ENCODE measurements around the gene FAM163B. TPM values are rescaled to one million over a fixed set of nuclear protein-coding genes. Genes with fewer than 3 reads are reported as not detected.

FAM163B gene
- polyA plus RNA-seq, 1 donor: 0.16 TPM

DNA sequence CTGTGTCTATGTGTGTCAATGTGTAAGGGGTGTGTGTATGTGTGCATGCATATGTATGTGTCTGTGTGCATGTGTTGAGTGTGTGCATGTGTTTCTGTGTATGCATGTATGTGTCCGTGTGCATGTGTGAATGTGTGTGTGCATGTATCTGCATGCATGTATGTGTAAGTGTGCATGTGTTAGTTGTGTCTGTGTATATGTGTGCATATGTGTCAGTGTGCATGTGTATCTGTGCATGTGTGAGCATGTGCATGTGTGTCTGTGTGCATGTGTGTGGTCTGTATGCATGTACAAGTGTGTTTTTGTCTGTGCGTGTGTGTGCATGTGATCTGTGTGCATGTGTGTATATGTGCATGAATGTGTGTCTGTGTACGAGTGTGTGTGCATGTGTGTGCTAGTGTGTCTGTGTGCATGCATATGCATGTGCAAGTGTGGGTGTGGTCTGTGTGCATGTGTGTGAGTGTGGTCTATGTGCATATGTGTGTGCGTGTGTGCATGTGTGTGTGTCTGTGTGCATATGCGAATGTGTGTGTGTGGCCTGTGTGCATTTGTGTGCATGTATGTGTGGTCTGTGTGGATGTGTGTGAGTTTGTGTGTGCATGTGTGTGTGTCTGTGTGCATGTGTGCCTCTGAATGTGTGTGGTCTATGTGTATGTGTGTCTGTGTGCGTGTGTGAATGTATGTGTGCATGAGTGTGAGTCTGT is 9.6 kb downstream of the FAM163B start:
- no peak for DNase-seq (ENCODE audit: low read depth)

DNA sequence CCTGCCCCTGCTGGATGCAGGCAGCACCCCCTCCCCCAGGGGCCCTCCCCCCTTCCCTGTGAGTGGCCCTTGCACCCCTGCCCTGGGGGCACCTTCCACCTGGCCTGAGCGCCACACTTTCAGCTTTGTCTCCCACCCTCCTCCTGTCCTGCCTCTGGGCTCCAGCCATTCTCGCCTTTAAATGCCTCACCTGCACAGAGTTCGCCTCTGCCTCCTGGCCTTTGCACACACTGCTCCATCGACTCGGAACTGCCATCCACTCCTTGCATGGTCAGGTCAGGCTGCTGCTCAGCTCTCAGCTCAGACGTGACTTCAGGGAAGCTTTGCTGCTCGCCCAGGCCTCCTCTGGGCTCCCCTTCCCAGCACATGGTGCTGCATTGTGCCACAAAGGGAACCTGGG is 10.2 kb downstream of the FAM163B start:
- DNase-seq (ENCODE audit: low read depth): no peak

DNA sequence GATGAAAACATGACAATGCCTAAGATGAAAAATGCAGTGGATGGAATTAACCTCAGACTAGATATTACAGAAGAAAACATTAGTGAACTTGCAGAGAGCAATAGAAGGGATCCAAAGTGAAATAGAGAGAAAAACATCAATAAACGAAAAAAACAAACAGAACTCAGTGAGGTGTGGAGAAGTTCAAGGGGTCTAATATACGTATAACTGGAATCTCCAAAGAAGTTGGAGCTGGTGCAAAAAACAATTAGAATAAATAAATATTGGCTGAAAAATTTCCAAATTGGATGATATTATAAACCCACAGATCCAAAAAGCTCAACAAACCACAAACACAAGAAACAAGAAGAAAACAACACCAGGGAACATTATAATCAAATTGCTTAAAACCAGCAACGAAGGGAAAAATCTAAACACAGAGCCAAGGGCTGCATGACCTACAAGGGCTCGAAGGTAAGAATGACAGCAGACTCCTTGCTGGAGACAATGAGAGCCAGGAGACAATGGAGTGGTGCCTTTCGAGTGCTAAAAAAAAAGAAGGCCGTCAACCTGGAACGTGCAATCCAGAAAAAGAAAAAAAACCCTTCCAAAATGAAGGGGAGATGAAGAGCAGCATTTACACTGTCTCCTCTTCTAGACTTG is 11.8 kb downstream of the FAM163B start:
- no peak for DNase-seq (ENCODE audit: low read depth)

DNA sequence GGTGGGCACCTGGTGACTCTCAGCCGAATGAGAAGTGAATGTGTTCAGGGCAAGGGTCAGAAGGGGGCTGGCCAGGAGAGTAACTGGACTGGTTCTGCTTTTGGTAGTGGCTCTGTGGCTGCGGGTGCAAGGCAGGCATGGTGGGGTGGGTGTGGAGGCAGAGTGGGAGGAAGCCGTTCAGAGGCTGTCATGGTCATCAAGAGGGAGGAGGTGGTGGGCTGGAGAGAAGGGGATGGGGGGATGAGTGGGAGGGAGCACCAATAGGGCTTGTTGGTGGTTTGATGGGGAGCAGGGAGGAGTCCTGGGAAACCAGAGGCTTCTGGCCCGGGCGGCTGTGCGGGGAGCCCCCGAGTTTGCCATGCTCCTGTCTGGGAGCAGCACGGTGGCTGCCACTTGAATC is 13.3 kb downstream of the FAM163B start:
- no peak for DNase-seq (ENCODE audit: low read depth)

DNA sequence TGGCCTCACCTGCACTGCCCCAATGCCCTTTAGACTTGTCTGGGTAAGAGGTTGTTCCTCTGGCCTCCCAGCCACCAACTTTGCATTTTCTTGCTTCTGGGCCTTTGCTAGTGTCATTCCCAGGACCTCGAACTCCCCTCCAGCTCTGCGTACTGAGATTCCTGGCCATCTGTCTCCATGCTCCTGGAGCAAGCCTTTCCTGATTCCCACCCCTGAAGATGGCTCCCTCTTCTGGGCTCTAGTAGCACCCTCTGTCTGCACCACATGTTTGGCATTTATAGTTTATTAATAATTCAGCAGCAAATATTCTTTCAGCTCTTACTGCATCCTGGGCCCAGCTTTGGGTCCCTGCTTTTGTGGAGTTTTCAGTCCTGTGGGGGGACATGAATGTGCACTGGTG is 14.9 kb downstream of the FAM163B start:
- DNase-seq (ENCODE audit: low read depth): no peak

DNA sequence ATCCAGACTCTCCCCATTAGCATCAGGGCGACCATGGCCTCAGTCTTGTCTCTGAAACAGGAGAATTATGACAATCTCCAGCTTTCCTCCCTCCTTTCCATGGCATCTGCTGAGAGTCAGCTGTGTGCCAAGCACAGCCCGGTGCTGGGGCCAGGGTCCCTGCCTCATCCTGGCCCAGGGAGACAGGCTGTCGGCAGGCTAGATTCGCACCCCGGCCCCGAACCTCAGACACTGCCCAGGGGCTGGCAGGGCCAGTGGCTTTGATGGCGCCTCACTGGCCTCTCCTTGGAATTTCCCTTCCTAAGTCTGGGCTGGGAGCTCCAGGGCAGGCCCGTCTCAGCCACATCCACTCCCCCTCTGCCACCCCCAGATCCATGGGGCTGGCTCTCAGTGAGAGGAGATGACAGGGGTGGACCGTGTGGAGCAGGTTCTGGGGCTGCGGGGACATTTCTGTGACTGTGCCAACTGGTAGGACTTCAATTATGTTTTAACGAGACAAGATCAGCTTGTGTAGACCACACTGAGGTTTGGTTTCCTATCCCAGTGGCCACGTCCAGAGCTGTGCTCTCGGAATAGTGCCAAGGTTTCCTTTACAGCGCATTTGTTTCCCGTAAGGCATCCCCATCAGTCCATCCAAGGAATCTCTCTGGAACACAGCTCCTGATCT is 15.5 kb downstream of the FAM163B start:
- no peak for DNase-seq (ENCODE audit: low read depth)

DNA sequence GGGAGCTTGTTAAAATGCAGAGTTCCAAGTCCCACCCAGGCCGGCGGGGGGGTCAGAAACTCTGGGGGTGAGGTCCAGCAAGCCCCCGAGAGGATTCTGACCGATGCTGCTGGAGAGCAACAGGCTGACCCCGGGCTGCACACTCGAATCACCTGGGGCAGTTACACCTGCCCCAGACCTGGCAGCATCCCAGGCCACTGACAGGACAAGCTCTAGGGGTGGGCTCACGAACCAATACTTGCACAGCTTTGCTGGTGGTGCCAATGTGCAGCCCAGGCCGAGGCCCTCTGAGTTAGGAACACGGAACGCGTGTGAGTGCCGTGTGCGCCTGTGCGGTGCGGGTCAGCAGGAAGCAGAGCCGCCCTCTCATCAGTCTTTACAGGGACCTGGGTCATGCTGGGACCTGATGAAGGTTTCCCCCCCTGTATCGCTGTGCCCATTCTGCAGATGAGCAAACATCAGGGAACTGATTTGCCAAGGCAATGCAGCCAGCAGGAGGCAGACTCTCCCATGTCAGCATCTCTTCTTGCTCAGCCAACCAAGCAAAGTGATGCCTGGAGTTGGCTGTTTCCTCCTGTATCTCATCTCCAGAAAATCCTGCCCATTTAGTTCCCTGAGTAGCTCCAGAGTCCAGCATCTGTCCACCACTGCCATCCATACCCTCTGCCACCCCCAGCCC is 16.3 kb downstream of the FAM163B start:
- DNase-seq (ENCODE audit: low read depth): no peak

DNA sequence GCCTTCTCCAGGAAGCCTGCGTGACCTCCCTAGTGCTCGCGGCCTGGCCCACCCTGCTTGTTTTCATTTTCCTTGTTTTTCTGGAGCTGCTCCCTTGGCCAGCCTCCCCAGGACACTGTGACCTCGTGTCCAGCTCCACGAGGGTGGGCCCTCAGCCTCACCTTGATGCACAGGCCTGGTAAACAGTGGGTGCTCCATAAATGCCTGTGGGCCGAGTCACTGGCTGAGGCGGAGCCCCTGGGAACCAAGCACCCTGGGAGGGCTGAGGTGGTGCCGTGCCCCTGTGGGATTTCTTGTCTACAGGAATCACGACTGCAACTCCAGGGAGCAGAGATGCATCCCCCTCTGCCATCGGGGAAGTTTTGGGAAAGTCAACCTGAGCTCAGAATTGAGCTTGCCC is 17.2 kb downstream of the FAM163B start:
- no peak for DNase-seq (ENCODE audit: low read depth)

DNA sequence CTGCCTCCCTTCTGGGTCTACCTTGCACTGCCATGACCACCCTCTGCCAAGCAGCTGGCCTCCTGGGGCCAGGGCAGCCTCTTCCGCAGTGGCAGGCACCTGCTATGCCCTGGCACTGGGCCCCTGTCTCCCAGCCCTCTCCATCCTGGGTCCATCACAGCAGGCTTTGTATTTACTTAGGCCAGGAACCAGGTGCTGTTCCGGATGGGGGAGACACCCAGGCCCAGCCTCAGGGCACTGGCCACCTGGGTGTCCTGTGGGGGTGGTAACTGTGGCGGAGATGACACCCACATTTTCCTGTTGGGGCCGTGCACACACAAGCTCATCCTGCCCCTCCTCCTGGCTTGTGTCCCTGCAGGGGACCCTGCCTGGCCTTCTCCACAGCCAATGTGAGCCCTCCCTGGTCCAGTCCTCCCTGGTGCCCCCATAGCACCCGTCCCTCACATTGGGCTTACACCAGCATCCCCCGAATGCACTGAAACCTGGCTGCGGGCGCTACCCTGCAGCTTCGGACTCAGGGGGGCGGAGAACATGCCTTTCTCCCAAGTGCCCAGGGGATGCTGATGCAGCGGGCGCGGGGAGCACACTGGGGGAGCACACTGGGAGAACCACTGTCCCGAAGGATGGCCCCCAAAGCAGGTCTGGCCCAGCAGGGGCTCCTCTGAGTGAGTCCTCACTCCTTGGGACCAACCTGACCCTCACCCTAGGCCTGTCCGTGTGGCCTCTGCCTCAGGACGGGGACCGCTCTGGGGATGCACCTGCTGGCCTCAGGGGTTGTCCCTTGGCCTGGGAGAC is 17.9 kb downstream of the FAM163B start:
- DNase-seq (ENCODE audit: low read depth): no peak

DNA sequence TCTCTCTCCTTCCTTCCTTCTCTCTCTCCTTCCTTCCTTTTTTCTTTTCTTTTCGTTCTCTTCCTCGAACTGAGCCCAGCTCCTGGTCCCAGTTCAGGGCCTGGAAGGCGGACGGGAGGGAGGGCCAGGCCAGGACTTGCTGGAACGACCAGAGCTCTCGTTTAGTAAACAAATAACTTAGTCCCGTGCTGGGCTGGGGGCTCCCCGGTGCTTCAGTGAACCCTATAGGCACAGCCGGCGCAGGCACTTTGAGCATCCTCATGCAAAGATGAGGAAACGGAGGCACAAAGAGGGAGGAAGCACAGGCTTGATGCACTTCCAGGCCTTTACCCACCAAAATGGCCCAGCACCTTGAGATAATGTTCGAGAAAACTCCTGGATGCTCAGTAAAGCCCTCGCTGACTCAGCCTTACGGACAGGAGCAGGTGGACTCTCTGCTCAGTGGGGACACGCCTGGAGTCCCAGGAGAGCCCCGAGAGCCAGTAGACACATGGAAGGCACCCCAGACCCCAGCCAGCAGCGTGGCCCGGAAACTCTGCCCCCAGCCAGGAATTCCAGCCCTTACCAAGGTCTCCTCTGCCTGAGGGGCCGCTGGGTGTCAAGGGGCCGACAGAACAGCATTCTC is 18.8 kb downstream of the FAM163B start:
- DNase-seq (ENCODE audit: low read depth): no peak

DNA sequence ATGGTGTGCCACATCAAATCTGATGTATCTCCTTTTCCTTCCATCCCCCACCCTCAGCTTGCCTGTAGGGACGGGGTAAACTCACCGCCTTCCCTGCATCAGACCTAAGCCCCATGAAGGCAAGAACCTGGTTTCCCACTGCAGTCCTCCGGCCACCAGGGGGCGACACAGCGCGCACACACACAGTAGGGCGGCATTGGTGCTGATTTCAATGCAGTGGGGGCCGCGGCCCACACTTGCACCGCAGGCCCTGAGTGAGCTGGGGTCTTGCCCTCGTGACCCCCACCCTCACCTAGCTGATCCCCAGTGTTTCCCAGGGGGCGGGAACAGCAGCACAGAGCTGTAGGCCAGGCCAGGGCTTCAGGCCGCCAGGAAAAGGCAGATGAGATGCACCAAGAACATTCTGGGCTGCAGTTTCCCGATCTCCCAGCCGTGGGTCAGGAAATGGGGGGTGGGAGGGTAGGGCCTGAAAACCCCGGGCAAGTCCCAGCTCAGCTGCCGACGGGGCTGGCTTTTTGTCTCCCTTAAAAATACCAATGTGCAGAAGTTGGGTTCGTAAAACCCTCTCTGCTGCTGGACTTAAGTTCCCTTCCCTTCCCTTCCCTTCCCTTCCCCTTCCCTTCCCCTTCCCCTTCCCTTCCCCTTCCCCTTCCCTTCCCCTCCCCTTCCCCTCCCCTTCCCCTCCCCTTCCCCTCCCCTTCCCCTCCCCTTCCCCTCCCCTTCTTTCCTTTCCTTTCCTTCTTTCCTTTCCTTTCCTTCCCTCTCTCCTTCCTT is 19.5 kb downstream of the FAM163B start:
- DNase-seq (ENCODE audit: low read depth): no peak

DNA sequence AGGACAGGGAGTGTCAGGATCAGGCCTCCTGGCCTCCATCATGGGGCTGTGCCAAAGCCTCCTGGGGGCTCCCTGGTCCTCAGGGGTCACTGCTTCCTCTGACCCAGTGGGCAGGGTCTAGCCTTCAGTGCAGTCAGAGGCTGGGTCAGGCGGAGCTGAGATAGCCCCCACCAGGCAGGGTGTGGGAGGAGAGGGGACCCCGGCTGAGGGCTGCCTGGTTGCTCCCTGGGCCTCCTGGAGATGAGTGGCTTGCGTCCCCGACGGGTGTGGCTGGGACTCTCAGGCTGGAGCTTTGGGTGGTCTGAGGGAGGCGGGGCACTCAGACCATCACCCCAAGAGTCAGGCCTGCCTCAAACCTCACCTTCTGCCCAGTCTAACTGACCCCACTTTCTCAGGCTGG is 21.7 kb downstream of the FAM163B start:
- no peak for DNase-seq (ENCODE audit: low read depth)

DNA sequence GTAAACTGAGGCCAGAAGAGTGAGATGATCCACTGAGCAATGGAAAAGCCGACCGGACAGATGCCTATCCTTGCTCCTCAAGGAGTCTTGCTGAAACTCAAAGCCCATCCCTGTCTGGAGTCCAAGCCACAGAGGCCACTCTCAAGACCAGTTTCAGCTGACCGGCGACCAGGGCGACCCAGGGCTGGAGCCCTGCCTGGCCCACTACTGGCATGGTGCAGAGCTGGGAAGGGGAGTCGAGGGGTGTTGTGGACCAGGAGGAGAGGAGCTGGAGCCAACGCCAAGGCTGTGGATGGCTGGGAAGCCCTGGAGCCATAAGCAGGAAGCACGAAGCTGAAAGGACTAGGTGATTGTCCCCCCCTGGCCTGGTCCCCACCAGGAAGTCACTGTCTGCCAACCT is 22.1 kb downstream of the FAM163B start:
- no peak for DNase-seq (ENCODE audit: low read depth)

DNA sequence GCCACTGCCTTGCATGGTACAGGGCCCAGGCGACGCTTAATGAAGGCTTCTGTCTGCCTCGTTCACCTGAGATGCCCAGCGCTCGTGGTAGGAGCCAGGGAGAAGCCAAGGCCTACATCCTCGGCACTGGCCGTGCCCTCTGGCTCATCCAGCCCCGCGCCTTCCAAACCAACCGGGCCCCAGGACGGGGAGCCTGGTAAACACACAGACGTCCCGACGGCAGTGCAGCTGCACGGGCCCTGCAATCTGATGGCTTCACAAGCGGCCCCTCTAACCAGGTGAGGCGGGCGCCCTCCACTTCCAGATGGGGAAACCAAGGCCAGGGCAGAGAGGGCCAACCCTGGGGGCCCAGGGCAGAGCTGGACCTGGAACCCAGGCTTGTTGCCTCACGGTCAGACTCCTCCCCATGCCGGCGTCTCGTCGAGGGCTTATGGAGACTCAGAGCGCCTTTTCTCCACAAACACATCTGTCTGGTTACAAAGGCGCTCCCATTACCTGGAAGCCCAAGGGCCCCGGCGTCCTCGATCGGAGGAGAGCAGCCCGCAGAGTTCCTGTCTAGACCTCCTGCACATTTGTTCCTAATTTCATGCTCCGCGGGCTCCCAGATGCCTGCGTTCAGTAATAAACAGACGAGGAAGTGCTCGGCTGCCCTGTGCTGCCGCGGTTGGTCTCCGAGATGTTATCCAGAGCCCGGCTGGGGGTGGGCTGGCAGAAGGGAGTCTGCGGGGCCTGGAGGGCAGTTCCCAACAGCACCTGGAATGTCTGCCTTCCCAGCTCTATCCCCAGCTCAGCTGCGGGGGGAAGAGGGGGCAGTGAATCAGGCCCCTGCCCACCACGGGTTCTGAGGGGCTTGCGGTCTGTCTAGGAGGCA is 23.5 kb downstream of the FAM163B start:
- no peak for DNase-seq (ENCODE audit: low read depth)

DNA sequence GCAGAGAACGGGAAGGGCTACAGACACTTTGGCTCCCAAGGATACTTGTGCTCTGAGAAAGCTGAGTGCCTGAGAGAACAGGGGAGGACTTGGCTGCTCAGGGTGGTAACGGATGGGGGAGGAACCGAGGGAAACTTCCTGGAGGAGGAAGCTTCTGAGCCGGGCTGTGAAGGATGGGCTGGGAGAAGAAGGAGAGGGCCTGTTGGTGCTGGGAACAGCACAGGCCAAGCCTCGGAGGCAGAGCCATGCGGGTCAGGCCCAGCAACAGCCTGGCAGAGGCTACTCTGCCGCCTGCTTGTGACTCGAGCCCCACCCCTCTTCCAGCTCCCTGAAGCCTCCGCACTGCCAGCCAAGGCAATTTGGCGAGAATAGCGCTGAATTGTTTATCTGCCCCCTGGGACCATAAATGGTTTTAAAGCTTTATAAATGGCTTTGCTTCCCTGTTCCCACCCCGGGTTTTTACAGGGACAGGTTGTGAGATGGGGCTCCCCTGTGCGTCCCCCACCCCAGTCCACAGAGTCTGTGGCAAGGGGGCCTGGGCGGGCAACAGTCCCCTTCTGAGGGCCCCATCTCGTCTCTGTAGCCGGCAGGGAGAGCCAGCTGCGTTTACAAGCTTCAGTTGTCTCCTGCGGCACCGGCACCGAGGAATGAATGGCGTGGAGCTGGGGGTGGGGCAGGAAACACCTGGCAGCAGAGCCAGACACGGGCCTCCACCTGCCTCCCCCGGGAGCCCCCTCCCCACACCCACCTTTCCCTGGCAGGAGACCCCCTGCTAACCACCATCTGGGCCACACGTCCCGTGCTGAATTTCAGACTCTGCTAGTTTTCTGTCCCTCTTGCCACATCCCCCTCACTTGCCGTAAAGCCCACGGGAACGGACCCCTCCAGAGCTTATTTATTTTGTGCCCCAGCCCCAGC is 24.4 kb downstream of the FAM163B start:
- no peak for DNase-seq (ENCODE audit: low read depth)

DNA sequence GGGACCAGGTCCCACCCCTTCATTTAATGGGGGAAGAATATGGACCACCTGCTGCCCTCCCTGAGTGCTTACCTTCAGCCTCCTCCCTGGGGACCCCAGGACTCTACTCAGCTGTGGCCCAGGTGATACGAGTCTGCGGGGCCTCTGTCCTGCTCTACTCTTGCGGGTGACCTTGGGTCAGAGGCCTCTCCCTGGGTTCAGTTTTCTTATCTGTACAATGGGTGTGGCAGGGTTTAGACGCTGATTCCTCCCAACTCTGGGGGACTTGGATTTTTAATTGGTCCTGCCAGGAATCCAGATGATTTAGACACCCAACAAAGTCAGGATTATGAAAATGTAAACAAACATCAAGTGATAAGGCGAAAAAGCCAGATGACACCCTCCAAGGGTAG is 25.0 kb downstream of the FAM163B start:
- DNase-seq (ENCODE audit: low read depth): no peak

DNA sequence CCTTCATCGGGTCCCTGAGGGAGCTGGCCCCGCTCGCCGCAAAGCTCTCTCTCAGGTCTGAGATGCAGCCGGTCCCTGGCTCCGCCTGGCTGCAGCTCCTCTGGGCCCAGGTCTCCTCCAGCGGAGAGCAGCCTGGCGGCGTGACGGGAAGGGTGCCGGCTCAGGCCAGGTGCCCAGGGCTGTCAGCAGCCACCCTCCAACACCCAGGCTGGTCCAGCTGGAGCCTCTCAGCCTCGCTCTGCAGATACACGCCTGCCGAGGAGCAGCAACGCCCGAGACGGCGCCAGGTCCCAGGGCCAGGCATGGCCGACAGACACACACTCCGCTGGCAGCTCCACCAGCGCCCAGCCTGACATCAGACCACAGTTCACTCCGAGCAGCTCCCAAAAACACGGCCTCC is 25.6 kb downstream of the FAM163B start:
- no peak for DNase-seq (ENCODE audit: low read depth)

DNA sequence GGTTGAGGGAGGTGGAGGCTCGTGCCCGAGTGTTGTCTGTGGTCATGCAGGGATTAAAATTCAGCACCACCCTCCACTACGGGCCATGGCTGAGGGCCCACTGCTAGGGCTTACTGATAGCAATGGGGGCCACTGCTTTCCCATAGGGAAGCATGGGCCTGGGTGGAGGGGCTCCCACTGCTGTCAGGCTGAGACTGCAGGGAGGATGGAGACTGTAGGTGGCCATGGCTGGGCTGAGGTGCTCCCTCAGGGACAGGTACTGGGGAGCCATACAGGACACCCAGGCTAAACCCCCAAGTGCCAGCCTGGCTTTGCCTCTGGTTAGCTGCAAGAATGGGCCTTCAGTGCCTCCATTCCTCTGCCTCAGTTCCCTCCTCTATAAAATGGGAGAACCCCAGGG is 26.1 kb downstream of the FAM163B start:
- no peak for DNase-seq (ENCODE audit: low read depth)
